Kidney (tissue), 14 donors: ENCODE data around the gene POMP. TPM values are rescaled to one million over a fixed set of nuclear protein-coding genes. Genes with fewer than 3 reads are reported as not detected.

Experiments used
- DNase-seq, 5 donors: peaks; one replicate each; pipeline ENCODE4 v3.0.0-alpha.2; 2013 to 2020
- FAIRE-seq: peaks from 2 replicates; lab custom pipeline; 2012; peaks lifted over from hg19 to GRCh38; lab: Jason Lieb, UNC
- H3K27ac ChIP-seq, 2 donors: one replicate each; pipeline ENCODE4 v1.7.0; 2013; ENCODE audit warnings: low read depth in 2 of 2, low read length in 2 of 2, inconsistent platforms in 1 of 2
- H3K27me3 ChIP-seq: one replicate; pipeline ENCODE4 v1.7.1; 2013; ENCODE audit warnings: low read length, inconsistent platforms; ENCODE audit not compliant: control insufficient read depth, insufficient read depth
- H3K36me3 ChIP-seq, 3 donors: one replicate each; pipeline versions ENCODE4 v1.7.0 to v1.7.1; 2013; ENCODE audit warnings: low read length in 3 of 3, control low read depth in 1 of 3, inconsistent platforms in 1 of 3; ENCODE audit not compliant: insufficient read depth in 3 of 3, control insufficient read depth in 2 of 3
- H3K4me1 ChIP-seq, 3 donors: one replicate each; pipeline versions ENCODE4 v1.7.0 to v1.7.1; 2013; ENCODE audit warnings: low read length in 3 of 3, inconsistent platforms in 1 of 3, low read depth in 1 of 3; ENCODE audit not compliant: control insufficient read depth in 2 of 3, insufficient read depth in 2 of 3
- H3K4me3 ChIP-seq, 3 donors: one replicate each; pipeline versions ENCODE4 v1.7.0 to v1.8.1; 2013; ENCODE audit warnings: low read length in 3 of 3, control low read depth in 1 of 3, inconsistent platforms in 1 of 3
- H3K9ac ChIP-seq, 3 donors: one replicate each; pipeline versions ENCODE4 v1.7.0 to v1.7.1; 2013; ENCODE audit warnings: low read length in 3 of 3, control low read depth in 1 of 3, inconsistent platforms in 1 of 3
- H3K9me3 ChIP-seq, 3 donors: one replicate each; pipeline versions ENCODE4 v1.7.0 to v1.7.1; 2013; ENCODE audit warnings: low read length in 3 of 3, control low read depth in 1 of 3, inconsistent platforms in 1 of 3; ENCODE audit not compliant: control insufficient read depth in 2 of 3, insufficient read depth in 1 of 3
- CTCF ChIP-seq: IDR thresholded peaks from 3 replicates; pipeline ENCODE4 v1.5.1; 2012; ENCODE audit warnings: mild to moderate bottlenecking, moderate library complexity, borderline replicate concordance; ENCODE audit not compliant: insufficient read depth; ENCODE audit errors: extremely low read depth
- intact Hi-C: fragments of 100-400 bp; cut with DNase I; formaldehyde crosslinking; loops from one replicate; pipeline ENCODE4 v1.11.1; 2022
- polyA plus RNA-seq: library from polyadenylated mRNA; stranded (reverse); fragments of 350-450 nt; fragmentation: Illumina TruSeq; extraction: RNeasy Lipid Tissue Mini Kit (QIAGEN cat#74804); gene quantifications from one replicate; pipeline ENCODE4 v1.2.3, GENCODE V29; 2014; ENCODE audit warnings: low read depth, low replicate concordance; ENCODE audit not compliant: insufficient read depth
- total RNA-seq: library from RNA; stranded (reverse); fragmentation: NEBNext Ultra II Directional; extraction: Animal tissue kit (Norgen Biotek cat#: 25700); gene quantifications from one replicate; pipeline ENCODE4 v1.2.1, GENCODE V29; 2021
- donor health status: control.
- donor health status: control.
- donor health status: control.
- donor health status: control.
- donor health status: control.
- donor health status: DM: yes; HTN: yes; CAD: no.
- donor health status: Normal renal cell carcinoma (clear cell type).

The POMP gene
- total and polyA plus RNA-seq, 2 donors from 2014 or later, result 59.0 to 115 TPM

- no peak for FAIRE-seq
- intact Hi-C loops, result no loop called here
These were observed 59.8 kb downstream of the POMP start, which contains the start of gene SLC46A3 for GRCh38 chr13:28718543-28719226. TSS of gene SLC46A3 (minus strand) at chr13:28718970. CDS start at chr13:28717998, 972 bp downstream.

GRCh38 chr13:28719227-28720055 is 60.5 kb downstream of the POMP start:
- intact Hi-C loops, result no loop called here
- Histone ChIP-seq H3K27me3 (peaks cover 4% of the 10 kb centered on the region), H3K27ac (peak overlapping the region; percentile 56 to 90)

More at GRCh38 chr13:28718543-28719226, 59.8 kb downstream of the POMP start, which contains the start of gene SLC46A3:
- Histone ChIP-seq H3K9me3 (no peaks in the 10 kb centered on the region), H3K27me3 (peaks cover 4% of the 10 kb centered on the region), H3K27ac (peak within 1 kb of the TSS; percentile 90 to 94), H3K9ac (peak within 1 kb of the TSS; percentile 38 to 95 (median 83)), H3K4me3 (peak within 1 kb of the TSS; percentile 54 to 88 (median 70)), H3K4me1 (peaks cover 0 to 9% (median 7%) of the 10 kb centered on the region in 3 donors), H3K36me3 (no peaks in the 10 kb centered on the region)
- no peak for TF ChIP-seq CTCF
- DNase-seq, result peak; percentile 96 to 99 (median 97)

GRCh38 chr13:28723806-28724205 is 64.9 kb downstream of the POMP start:
- Histone ChIP-seq H3K9me3 (no peaks in the 10 kb centered on the region), H3K27me3 (no peaks in the 10 kb centered on the region), H3K4me1 (peaks cover 0 to 5% (median 3%) of the 10 kb centered on the region in 3 donors), H3K27ac (no peak overlapping the region), H3K4me3 (no peak overlapping the region), H3K9ac (no peak overlapping the region), H3K36me3 (no peaks in the 10 kb centered on the region)
- FAIRE-seq (no peak), DNase-seq (peak in 1 of 5 donors; percentile 72)
- TF ChIP-seq CTCF, result no peak
- intact Hi-C loops, result no loop called here

More at GRCh38 chr13:28719227-28720055, 60.5 kb downstream of the POMP start:
- Histone ChIP-seq H3K9ac (peak overlapping the region in 2 of 3 donors; percentile 38 to 71), H3K4me1 (peaks cover 0 to 9% (median 7%) of the 10 kb centered on the region in 3 donors), H3K9me3 (no peaks in the 10 kb centered on the region), H3K4me3 (peak overlapping the region; percentile 45 to 88 (median 67)), H3K36me3 (no peaks in the 10 kb centered on the region)
- no peak for TF ChIP-seq CTCF
- FAIRE-seq (no peak), DNase-seq (no peak)
